HepG2 (cell line): ENCODE data around the gene ADPRS. TPM values are rescaled to one million over a fixed set of nuclear protein-coding genes. Genes with fewer than 3 reads are reported as not detected.

Experiments used
- AHDC1 ChIP-seq: sonication (generic); formaldehyde crosslinking; IDR thresholded peaks from 2 replicates; pipeline ENCODE4 v1.5.1; 2020; ENCODE audit warnings: mild to moderate bottlenecking, missing genetic modification reagents, borderline replicate concordance
- CEBPG ChIP-seq: IDR thresholded peaks from 2 replicates; pipeline ENCODE4 v1.6.1; 2016
- ELF3 ChIP-seq: IDR thresholded peaks from 2 replicates; pipeline ENCODE4 v1.6.1; 2016; ENCODE audit warnings: missing genetic modification reagents, missing compliant biosample characterization
- HINFP ChIP-seq: sonication (generic); formaldehyde crosslinking; IDR thresholded peaks from 2 replicates; pipeline ENCODE4 v1.4.0; 2020; ENCODE audit warnings: low read depth, mild to moderate bottlenecking, missing genetic modification reagents
- KDM2A ChIP-seq: sonication (generic); formaldehyde crosslinking; IDR thresholded peaks from 2 replicates; pipeline ENCODE4 v1.4.0; 2020; ENCODE audit warnings: low read depth, missing genetic modification reagents, borderline replicate concordance
- KDM3A ChIP-seq: IDR thresholded peaks from 2 replicates; pipeline ENCODE4 v1.6.1; 2018; ENCODE audit warnings: low read depth, missing compliant biosample characterization
- TCF12 ChIP-seq, 2 experiments: fragments of 450-650 bp in 1 of 2; sonication (generic) in 1 of 2; formaldehyde crosslinking in 1 of 2; IDR thresholded peaks; 2 replicates each; pipeline versions ENCODE4 v1.6.1 to v1.8.0; 2017 to 2022; ENCODE audit warnings: antibody characterized with exemption in 1 of 2, mild to moderate bottlenecking in 1 of 2, missing genetic modification reagents in 1 of 2, moderate library complexity in 1 of 2
- ZMYM2 ChIP-seq: sonication (generic); formaldehyde crosslinking; IDR thresholded peaks from 2 replicates; pipeline ENCODE4 v1.8.0; 2022; ENCODE audit warnings: mild to moderate bottlenecking, missing genetic modification reagents
- ZNF317 ChIP-seq: sonication (generic); formaldehyde crosslinking; IDR thresholded peaks from 2 replicates; pipeline ENCODE4 v1.5.0; 2020; ENCODE audit warnings: mild to moderate bottlenecking, missing genetic modification reagents
- ZNF557 ChIP-seq: sonication (generic); formaldehyde crosslinking; IDR thresholded peaks from 2 replicates; pipeline ENCODE4 v1.4.0; 2020; ENCODE audit warnings: missing genetic modification reagents
- ZNF614 ChIP-seq: IDR thresholded peaks from 2 replicates; pipeline ENCODE4 v1.6.1; 2018; ENCODE audit warnings: missing biosample characterization, missing genetic modification reagents, inconsistent platforms, borderline replicate concordance
- polyA plus RNA-seq, 8 experiments: library from polyadenylated mRNA; depleted of rRNA in 3 of 8; stranded (reverse) in 7 of 8; unstranded in 1 of 8; fragments of >200 nt; fragmentation: Illumina TruSeq in 4 of 8; extraction: Trizol in 4 of 8; gene quantifications; 2 replicates each; pipeline versions ENCODE4 v1.2.1 to v1.2.3, GENCODE V29; 2011 to 2016; ENCODE audit warnings: low read depth in 4 of 8, missing spikeins in 1 of 8, mixed read lengths in 1 of 8; ENCODE audit not compliant: insufficient read depth in 1 of 8
- total RNA-seq, 5 experiments: library from RNA; depleted of rRNA; stranded (reverse); fragments of >200 nt; fragmentation: Illumina TruSeq; extraction: Trizol; gene quantifications; 2 replicates each; pipeline ENCODE4 v1.2.3, GENCODE V29; 2016; ENCODE audit warnings: low read depth in 1 of 5
- TF ChIP-seq, protein P1 (sequence below): IDR thresholded peaks from 2 replicates; pipeline ENCODE4 v1.6.1; 2016; ENCODE audit warnings: missing compliant biosample characterization, missing genetic modification reagents, borderline replicate concordance
- TF ChIP-seq, protein P2 (sequence below): sonication (generic); formaldehyde crosslinking; IDR thresholded peaks from 2 replicates; pipeline ENCODE4 v1.4.0; 2020; ENCODE audit warnings: missing genetic modification reagents
- TF ChIP-seq, protein P3 (sequence below): IDR thresholded peaks from 2 replicates; pipeline ENCODE4 v1.6.1; 2016; ENCODE audit warnings: low read depth, borderline replicate concordance
- TF ChIP-seq, protein P4 (sequence below): sonication (generic); formaldehyde crosslinking; IDR thresholded peaks from 2 replicates; pipeline ENCODE4 v1.8.0; 2022; ENCODE audit warnings: mild to moderate bottlenecking, missing genetic modification reagents; ENCODE audit not compliant: insufficient replicate concordance

The ADPRS gene
- total and polyA plus RNA-seq, 2 of the 13 experiments (the other 11 are each of a cell fraction or from before 2014, with no cell fraction given), result 30.6 to 36.4 TPM

DNA sequence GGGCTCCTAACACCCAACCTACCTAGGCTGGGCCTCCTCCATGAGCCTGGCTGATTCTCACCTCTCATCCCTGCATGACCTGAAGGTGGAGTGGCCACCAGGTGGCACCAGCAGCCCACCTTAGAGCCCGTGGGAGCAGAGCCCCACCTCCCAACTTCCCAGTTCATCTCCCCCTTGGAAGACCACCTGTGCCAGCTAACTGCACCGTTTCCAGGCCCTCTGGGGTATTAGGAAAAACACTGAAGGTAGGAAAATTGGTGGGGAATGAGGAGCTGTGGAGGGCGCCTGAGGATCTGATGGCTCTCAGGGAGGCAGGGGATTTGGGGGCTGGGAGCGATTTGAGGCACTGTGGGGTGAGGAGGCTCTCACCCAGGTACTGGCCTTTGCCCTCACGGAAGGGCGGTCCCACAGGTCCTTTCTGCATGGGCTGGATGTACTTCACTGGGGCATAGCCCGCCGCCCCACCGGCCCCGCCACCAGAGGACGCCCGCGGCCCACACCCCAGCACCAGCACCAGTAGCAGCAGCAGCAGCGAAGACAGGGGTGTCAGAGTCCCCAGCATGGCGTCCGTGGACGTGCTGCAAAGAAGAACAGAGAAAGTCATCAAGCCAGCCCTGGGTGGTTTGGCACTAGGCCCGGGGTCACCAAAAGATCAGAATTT lies 11.1 kb downstream of the ADPRS start (continued):
- TF ChIP-seq HINFP (no peak), ZMYM2 (CRISPR knock-in tag) (peak; percentile 71; the same call in 1 of the 2 replicates), ZNF557 (CRISPR knock-in tag) (no peak), ZNF317 (CRISPR knock-in tag) (peak; percentile 43; the same call in 1 of the 2 replicates), ZNF614 (CRISPR knock-in tag) (peak; percentile 45; the same call in 1 of the 2 replicates), TCF12 (IDR thresholded peaks at IDR 0.05) (no peak), TCF12 (CRISPR knock-in tag; IDR thresholded peaks at IDR 0.05) (0 out of 2 replicates have a peak, but pooled peaks have one; percentile 32), CEBPG (CRISPR knock-in tag) (no peak), ELF3 (CRISPR knock-in tag) (0 out of 2 replicates have a peak, but pooled peaks have one; percentile 18), AHDC1 (0 out of 2 replicates have a peak, but pooled peaks have one; percentile 22), KDM3A (CRISPR knock-in tag) (0 out of 2 replicates have a peak, but pooled peaks have one; percentile 44), KDM2A (CRISPR knock-in tag) (peak; percentile 20; the same call in 1 of the 2 replicates)
- TF ChIP-seq, protein P1, sequence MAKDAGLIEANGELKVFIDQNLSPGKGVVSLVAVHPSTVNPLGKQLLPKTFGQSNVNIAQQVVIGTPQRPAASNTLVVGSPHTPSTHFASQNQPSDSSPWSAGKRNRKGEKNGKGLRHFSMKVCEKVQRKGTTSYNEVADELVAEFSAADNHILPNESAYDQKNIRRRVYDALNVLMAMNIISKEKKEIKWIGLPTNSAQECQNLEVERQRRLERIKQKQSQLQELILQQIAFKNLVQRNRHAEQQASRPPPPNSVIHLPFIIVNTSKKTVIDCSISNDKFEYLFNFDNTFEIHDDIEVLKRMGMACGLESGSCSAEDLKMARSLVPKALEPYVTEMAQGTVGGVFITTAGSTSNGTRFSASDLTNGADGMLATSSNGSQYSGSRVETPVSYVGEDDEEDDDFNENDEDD (CRISPR knock-in tag), result no peak
- TF ChIP-seq, protein P2, sequence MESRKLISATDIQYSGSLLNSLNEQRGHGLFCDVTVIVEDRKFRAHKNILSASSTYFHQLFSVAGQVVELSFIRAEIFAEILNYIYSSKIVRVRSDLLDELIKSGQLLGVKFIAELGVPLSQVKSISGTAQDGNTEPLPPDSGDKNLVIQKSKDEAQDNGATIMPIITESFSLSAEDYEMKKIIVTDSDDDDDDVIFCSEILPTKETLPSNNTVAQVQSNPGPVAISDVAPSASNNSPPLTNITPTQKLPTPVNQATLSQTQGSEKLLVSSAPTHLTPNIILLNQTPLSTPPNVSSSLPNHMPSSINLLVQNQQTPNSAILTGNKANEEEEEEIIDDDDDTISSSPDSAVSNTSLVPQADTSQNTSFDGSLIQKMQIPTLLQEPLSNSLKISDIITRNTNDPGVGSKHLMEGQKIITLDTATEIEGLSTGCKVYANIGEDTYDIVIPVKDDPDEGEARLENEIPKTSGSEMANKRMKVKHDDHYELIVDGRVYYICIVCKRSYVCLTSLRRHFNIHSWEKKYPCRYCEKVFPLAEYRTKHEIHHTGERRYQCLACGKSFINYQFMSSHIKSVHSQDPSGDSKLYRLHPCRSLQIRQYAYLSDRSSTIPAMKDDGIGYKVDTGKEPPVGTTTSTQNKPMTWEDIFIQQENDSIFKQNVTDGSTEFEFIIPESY, result no peak
- TF ChIP-seq, protein P3, sequence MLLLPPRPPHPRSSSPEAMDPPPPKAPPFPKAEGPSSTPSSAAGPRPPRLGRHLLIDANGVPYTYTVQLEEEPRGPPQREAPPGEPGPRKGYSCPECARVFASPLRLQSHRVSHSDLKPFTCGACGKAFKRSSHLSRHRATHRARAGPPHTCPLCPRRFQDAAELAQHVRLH (CRISPR knock-in tag), result peak; percentile 87; the same call in 1 of the 2 replicates
- TF ChIP-seq, protein P4, sequence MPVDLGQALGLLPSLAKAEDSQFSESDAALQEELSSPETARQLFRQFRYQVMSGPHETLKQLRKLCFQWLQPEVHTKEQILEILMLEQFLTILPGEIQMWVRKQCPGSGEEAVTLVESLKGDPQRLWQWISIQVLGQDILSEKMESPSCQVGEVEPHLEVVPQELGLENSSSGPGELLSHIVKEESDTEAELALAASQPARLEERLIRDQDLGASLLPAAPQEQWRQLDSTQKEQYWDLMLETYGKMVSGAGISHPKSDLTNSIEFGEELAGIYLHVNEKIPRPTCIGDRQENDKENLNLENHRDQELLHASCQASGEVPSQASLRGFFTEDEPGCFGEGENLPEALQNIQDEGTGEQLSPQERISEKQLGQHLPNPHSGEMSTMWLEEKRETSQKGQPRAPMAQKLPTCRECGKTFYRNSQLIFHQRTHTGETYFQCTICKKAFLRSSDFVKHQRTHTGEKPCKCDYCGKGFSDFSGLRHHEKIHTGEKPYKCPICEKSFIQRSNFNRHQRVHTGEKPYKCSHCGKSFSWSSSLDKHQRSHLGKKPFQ, result peak; percentile 60
